Inferior parietal cortex (tissue), 1 donor: ENCODE results near the gene PXYLP1.

ENCODE experiments used
- DNase-seq: peaks from one replicate; pipeline ENCODE4 v3.0.0-alpha.2; 2016; ENCODE audit errors: extremely low spot score

PXYLP1 gene

DNA sequence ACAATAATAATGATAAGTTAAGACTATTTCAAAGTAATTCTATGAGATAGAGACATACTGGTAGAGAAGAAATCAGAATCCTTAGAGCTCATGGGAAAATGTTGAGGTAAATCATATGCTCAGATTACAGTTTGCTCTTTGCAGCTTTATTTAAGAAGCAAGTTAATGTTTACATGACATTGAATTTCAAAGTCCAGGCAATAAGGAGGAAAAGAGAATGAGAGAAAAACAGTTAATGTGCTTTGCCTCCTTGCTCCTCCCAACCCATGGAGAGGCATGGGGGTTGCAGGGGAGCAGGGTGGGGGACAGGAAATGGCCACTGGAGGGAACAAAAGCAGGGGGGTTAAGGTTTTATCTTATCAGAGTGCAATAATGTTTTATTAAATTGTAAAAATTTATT is 94.5 kb downstream of the PXYLP1 start:
- DNase-seq, result no peak

DNA sequence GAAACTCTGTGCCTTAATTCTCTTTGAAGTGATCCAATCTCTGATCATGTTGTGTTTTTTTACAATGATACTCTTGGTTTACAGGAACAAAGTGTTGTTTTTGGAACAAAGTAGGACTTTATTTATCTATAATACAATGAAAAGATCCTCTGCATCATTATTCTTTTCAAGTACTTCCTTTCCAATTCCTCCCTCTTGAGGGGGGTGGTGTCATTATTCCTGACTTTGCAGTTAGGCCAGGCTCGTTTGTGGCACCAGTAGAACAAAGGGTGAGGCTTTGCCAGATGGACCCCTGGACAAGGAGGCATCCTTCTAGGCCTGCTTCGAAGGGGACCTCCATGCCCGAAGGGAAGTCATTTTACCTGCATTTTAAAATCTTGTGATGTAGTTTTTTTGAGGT is 95.0 kb downstream of the PXYLP1 start:
- DNase-seq, result no peak

DNA sequence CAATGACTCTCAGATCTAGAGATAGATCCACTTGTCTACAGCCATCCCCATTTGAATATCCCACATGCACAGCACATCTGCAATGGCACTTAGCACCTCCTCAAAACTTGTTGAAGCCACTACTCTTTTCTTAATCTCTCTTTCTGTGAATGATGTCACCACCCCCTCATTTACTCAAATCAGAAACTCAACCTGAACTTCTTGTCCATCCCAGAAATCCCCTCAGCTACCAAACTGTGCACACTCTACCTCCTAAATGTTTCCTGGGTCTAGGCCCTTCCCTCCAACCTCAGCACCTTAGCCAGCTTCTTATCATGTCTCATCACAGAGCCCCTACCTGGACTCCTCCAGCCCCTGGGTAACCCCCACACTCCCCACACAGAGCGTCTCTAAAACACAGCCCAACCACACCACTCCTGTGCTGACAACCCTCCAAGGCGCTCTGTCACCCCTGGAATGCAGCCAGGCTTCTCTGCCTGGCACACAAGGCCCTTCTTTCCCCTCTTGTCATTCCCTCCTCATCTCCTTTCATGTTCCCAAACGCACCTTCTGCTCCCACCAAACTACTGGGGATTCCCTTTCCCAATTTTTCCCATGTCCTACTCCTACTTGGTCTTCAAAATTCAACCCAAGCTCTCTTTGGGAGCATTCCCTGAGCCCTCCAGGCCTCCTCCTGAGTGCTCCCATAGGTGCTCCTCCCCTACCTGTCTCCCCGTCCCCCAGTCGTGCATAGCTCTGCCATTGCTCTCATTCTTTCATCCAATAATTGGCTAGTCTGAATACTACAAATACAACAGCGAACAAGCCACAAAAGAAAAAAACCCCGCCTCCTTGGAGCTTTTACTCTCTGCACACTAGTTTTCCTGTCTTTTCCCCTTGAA is 96.9 kb downstream of the PXYLP1 start:
- no peak for DNase-seq

DNA sequence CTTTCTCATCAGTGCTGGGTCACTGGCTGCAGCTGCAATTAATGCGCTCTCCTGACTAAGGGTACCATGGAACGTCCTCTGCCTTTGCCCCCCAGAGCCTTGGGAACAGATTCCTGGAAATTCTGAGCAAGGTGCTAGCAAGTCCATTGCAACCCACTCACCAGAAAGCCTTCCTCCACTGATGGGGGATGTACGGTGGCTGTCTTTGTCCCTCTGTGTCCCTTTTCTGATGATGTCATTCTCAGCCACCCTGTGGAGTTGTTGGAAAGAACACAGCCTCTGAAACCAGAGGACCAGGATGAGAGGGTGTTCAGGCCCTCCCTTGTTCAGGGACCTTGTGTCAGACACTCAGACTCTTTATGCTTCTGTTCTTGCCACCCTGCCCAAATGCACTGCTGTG is 98.6 kb downstream of the PXYLP1 start:
- DNase-seq, result no peak

DNA sequence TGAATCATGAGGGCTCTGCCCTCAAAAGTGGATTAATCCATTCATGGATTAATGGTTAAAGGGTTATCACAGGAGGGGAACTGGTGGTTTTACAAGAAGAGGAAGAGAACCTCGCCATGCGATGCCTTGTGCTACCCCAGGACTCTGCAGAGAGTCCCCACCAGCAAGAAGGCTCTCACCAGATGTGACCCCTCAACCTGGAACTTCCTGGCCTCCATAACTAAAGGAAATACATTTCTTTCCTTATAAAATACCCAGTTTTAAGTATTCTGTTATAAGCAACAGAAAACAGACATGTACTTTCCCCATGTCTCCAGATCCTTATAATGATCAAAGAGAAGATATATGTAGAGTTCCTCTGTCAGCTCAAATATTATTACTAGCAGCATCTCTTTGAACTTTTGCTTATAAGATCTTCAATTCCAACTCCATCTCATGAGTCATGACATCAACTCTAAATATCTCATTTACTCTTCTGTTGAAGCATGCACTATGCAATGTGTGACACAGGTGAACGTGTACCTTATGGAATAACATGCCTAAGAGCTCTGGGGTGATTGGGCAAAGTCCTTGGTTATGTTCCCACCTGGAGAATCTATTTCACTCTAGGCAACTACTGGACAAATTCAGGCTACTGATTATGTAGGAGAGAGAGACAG is 99.2 kb downstream of the PXYLP1 start:
- DNase-seq, result no peak

DNA sequence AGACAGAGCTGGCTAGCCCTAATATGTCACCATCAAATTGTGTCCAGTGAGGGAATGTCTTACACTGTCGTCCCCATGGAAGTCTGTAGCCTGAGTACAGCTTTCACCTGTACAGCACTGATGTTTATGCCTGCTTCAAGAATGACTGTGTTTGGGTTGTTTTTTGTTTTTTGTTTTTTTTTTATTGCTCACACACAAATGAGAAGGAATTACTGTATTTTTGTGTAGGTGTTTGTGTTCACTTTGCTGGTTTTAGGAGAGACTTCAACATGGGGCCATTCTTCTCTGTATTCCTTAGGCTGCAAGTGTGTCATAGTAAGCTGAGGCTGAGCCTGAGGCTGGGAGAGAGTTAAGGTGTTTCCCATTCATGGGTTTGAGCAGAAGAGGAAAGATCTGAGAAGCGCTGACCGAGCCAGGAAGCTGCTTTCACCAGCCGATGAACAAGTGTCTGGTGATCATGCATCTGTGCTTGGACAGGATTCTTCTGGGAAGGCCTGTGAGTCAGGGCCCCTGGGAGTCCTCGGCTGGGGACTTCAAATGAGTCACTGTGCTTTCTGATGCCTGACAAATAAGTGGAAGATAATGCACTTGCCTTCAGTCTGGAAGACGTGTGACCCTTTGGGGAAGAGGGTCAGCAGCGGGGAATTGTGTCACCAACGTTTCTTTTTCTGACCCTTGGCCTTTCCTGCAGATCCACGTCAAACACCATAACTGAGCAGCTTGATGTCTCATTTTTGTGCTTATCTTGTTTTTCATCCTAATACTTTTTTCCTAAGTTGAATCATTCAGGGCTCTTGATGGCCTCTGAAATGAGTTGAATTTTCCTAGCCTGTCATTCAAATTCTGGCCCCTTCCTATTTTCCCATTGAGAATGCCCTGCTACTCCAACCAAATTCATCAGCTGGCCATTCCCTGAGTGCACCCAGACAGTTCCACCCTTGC is 100.0 kb downstream of the PXYLP1 start:
- peak; percentile 36 for DNase-seq

DNA sequence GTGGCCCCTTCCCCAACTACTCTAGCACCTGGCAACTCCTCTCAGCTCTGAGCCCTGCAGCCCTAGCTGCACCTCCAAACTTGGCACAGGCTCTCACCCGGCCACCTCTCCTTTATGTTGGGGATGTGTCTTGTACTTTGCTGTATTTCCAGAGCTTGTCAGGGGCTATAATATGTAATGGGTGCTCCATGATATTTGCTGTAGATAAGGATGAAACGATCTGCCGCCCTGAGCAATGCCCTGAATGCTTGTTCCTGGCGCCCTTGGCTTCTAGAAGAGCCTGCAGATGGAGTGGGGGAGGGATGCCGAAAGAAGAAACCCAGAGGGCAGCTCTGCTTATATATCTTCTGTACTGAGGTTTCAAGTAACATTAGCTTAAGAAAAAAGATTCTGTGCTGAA is 100.8 kb downstream of the PXYLP1 start:
- no peak for DNase-seq

DNA sequence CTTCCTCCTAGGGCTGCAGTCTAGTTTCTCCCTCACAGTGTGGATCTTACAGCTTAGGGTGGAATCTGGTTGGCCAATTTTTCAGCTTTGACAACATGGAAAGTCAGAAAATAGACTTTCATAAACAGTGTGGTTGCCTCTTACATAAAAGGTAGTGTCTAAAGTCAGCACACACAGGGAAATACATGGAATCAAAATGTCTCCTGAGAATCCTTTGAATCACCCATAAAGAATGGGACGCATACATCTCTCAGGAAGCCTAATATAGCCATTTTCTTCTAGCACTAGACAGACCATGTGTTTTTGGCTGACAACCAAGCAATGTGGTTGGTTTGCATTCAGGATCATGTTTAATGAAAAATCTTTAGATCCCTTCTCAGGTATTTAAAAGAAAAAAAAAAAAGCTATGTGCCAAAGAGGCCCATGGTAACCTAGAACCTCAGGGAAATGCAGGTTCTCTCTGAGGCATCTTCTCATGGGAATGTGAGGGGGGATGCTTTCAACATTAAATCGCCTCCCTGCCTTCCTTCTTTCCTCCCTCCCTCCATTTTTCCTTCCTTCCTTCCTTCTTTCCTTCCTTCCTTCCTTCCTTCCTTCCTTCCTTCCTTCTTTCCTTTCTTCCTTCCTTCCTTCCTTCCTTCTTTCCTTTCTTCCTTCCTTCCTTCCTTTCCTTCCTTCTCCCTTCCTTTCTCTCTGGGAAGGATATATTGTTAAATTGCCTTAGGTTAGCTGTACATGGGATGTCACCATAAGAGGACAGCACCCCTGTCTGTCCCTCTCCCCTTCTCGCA is 102.4 kb downstream of the PXYLP1 start:
- DNase-seq, result no peak

DNA sequence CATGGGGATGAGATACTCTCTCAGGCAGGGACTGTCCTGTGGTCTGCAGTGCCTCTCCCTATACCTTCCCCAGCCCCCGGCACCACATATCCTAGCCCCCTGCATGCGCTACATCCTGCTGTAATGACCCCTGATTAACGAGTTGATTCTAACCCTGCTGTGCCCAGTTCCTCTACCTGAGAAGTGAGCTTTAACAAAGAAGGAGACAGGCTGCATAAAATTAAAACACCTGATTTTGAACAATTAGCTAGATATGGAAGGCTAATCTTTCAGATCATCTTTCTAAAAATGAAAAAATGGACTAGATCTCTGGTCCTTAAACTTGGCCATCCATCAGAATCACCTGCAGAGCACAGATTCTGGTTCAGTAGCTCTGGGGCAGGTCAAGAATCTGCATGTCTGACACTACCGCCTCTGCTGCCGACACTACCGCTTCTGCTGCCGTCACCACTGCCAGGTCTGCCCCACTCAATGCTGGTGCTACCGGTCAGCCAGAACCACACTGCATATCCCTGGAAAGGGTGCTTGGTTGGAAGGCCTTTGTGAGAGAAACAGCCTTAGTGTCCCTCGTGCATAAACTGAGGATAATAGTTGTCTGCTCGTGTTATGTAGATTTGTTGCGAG is 103.1 kb downstream of the PXYLP1 start:
- no peak for DNase-seq

DNA sequence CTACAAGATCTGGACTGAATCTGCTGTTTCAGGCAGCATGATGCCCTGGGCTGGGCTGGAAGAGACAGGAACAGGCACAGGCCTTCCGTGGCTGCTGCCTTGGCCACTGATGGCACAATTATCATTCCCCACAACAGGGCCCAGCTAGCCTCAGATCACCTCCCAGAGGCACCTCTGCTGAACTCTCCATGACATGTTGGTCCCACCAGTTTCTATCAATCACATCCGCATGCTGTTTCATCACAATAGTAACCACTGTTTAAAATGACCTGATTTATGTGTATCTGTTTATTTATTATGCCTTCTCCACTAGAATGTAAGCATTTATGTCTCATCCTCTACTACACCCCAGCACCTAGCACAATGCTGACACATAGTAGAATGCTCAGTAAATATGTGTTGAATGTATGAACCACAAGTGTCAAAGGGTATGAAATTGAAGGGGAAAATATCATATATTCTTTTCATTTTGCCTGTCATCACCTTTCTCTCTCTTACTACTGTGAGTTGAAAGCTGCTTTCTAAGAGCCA is 104.0 kb downstream of the PXYLP1 start:
- no peak for DNase-seq

DNA sequence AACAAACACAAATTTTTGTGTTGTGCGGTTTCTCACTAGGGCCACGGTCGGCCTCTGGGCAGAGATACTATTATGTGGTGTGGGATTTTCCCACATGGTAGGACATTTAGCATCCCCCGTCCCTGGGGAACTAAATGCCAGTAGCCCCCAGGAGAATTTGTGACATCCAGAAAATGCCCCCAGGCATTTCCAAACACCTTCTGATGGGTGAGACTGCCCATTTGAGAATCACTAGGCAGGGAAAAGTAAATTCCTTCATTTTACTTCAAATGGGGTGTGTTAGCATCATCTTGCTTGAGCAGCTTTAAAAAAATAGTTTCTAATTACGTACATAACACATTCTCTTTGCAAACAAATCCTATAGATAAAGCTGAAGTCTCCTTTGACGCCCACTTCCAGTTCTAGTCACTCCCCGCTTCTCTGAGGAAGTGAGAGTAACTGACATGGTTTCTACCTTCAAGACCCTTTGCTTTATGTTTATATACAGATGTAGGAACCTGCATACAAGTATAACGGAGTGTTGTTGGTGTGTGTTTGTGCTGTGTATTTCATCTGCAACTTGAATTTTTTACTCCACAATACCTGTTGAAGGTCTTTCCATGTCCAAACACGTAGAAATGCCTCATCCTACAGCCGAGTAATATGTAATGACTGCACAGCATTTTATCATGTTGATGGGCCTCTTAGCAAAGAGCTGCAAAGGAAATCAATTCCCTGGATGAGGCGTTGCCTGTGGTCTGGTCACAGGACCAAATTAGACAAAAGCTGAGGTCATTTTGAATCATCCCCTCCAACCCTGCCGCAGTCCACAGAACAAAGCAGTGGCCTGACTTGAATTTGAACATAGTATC is 105.3 kb downstream of the PXYLP1 start:
- DNase-seq, result peak; percentile 24

DNA sequence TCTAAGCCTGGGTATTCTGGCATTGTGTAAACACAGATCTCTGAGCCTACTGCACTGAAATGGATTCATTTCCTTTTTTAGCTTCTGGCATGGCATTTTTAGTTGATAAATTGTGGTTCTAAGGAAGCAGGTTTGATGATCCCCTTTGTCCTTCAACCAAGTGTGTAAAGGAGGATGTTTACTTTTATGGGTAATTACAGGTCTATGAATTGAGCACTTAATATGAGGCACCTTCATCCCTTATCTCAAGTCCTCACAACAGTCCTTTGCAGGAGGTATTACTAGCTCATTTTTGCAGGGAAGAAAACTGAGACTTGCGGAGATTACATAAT is 105.9 kb downstream of the PXYLP1 start:
- no peak for DNase-seq

DNA sequence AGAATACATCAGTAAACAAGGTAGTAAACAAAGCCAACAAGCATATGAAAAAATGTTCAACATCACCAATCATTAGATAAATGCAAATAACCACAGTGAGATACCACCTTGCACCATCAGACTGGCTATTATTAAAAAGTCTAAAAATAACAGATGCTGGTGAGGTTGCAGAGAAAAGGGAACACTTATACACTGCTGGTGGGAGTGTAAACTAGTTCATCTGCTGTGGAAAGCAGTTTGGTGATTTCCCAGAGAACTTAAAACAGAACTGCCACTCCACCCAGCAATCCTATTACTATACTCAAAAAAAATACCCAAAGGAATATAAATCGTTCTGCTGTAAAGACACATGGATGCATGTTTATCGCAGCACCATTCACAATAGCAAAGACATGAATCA is 106.4 kb downstream of the PXYLP1 start:
- DNase-seq, result no peak

DNA sequence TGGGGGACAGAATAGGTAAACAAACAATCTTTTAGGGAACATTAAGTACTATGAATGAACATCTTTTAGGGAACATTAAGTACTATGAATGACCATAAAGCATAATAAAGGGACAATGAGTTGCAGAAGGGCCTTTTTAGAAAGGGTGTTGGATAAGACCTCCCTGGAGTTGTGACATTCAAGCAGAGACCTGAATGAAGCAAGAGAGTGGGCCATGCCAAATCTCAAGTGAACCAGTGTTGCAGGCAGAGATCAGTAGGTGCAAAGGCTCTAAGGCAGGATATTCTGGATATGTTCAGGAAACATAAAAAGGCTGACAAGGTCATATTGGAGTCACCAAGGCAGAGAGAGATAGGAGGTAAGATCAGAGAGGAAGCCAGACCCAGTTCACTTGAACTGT is 107.3 kb downstream of the PXYLP1 start:
- no peak for DNase-seq

DNA sequence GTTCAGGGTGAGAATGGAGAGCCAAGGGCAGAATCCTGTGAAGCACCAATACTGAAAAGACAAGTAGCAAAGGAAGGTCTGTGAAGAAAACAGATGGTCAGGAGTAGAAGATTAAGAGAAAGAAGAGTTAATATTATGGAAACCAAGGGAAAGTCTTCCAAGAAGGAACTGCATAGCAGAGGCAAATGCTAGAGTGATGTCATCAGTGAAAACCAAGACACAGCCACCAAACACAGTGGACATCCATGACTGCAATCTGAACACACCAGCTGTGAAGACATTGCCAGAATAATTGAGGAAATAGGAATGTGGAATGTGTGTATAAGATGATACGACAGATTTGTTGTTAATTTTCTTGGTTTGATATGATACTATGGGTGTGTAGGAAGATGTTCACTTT is 109.9 kb downstream of the PXYLP1 start:
- DNase-seq, result no peak

DNA sequence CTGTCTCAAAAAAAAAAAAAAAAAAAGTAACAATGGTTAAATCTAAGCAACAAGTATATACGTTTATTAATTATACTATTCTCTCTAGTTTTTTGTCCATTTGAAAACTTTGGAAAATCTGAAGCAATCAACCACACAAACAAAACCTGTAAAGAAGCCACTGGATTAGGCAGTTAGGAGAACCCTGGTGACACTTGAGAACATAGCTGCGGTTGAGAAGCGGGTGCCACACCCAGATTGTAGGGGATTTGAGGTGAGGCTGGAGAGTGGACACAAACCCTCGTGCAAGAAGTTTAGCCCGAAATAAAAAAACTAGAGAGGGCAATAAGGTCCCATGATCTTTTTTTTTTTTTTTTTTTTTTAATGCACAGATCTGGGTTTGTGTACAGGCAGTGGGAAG is 110.8 kb downstream of the PXYLP1 start:
- DNase-seq, result no peak

DNA sequence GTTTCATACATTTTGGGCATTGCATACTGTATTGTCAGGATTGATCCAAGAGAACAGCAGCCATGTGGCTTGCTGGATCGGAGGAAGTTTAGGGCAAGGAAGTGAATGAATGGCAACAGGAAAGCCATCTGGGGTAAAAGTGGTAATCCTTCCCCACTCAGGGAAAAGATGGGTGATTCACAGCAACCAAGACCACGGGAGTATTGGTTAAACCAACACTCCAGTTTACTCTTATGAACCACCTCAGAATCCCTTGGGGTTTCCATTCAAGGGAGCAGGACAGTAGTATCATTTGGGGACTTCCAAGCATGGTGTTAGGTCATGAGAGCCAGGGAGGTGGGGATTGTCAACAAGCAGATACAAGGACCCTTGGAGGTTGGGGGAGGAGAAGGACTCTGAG is 111.5 kb downstream of the PXYLP1 start:
- DNase-seq, result no peak

DNA sequence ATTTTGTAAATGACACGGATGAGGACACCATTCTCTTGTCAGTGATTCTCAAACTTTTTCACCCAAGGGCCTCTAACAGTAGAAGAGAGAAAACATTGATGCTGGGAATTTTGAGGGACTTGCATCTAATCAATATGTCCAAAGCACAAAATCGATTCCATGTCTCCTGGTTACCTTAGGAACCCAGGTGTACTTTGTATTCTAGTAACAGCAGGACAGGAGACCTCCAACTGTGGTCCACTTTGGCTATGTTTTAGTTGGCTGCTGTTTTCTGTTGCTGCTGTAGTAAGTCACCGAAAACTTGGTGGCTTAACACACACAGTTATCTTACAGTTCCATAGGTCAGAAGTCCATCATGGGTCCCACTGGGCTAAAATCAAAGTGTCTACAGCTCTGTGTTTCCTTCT is 112.2 kb downstream of the PXYLP1 start:
- DNase-seq, result no peak
